ENCODE measurements around the gene POLR2H. TPM values are rescaled to one million over a fixed set of nuclear protein-coding genes. Genes with fewer than 3 reads are reported as not detected.

POLR2H gene
- polyA plus RNA-seq, 1 of the 3 experiments (the other 2 are of a cell fraction) = 206 TPM

DNA sequence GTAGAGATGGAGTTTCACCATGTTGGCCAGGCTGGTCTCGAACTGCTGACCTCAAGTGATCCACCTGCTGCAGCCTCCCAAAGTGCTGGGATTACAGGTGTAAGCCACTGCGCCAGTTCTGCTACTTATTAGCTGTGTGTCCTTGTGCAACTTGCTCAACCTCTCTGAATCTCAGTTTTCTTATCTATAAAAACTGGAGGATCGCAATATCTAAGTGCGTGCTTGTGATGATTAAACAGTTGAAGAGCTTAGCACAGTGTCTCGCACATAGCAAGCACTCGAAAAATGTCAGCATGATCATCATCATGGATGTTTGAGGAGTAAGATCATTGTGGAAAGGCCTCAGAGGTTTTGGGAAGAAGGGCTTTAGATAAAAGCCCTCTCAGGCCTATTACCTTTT, 10.9 kb upstream of the POLR2H start:
- 98% methylated on average over 6 of the region's 6 CpGs for WGBS (ENCODE audit: low lambda C conversion rate)
- Histone ChIP-seq H3F3A (replicated peaks; ENCODE audit: insufficient read depth) (no peaks in the 10 kb centered on the region), H3K36me3 (replicated peaks in 1 of 2; ENCODE audit: control insufficient read depth in 1 of 2, insufficient read depth in 2 of 2, low read length in 1 of 2) (peaks cover 3 to 40% of the 10 kb centered on the region in 2 experiments), H2AFZ (ENCODE audit: low read depth) (no peak overlapping the region), H3K9ac (no peak overlapping the region), H3K79me2 (ENCODE audit: insufficient read depth) (no peaks in the 10 kb centered on the region), H3K27ac (ENCODE audit: low read depth in 2 of 2, low read length in 1 of 2) (no peak overlapping the region), H3K27me3 (ENCODE audit: insufficient read depth) (no peaks in the 10 kb centered on the region), H3K9me2 (no peaks in the 10 kb centered on the region), H3K4me2 (no peak overlapping the region), H3K4me1 (ENCODE audit: control insufficient read depth in 1 of 2, insufficient read depth in 2 of 2, low read depth in 1 of 2, low read length in 1 of 2) (peaks cover 0 to 18% of the 10 kb centered on the region in 2 experiments; a peak in 2 of 4 replicates), H3K4me3 (ENCODE audit: low read depth in 2 of 2, low read length in 1 of 2) (no peak overlapping the region), H4K20me1 (ENCODE audit: insufficient read depth) (no peaks in the 10 kb centered on the region), H3K9me3 (no peaks in the 10 kb centered on the region)
- TF ChIP-seq FOSL2 (IDR thresholded peaks at IDR 0.05; ENCODE audit: borderline replicate concordance, low read depth) (no peak), ELF1 (IDR thresholded peaks at IDR 0.05) (no peak), RAD21 (IDR thresholded peaks at IDR 0.05; ENCODE audit: low read length) (no peak), GABPA (IDR thresholded peaks at IDR 0.05; ENCODE audit: low read depth) (no peak), TEAD4 (IDR thresholded peaks at IDR 0.05; ENCODE audit: borderline replicate concordance, insufficient read depth) (no peak), NFIC (IDR thresholded peaks at IDR 0.05; ENCODE audit: borderline replicate concordance) (no peak), POLR2AphosphoS5 (IDR thresholded peaks at IDR 0.05; ENCODE audit: low read depth, low read length) (no peak), SIN3A (IDR thresholded peaks at IDR 0.05; ENCODE audit: borderline replicate concordance, low read depth, low read length) (no peak), MXI1 (IDR thresholded peaks at IDR 0.05; ENCODE audit: low read depth, low read length) (no peak), RFX5 (IDR thresholded peaks at IDR 0.05; ENCODE audit: low read length) (no peak), JUND (IDR thresholded peaks at IDR 0.05) (no peak), MEF2A (IDR thresholded peaks at IDR 0.05; ENCODE audit: borderline replicate concordance, low read depth) (no peak), FOXM1 (IDR thresholded peaks at IDR 0.05; ENCODE audit: low read depth) (no peak), TCF12 (IDR thresholded peaks at IDR 0.05) (no peak), EZH2phosphoT487 (IDR thresholded peaks at IDR 0.05; ENCODE audit: borderline replicate concordance, low read depth) (no peak), NRF1 (IDR thresholded peaks at IDR 0.05; ENCODE audit: low read depth, low read length) (no peak)
- TF ChIP-seq, protein P1, sequence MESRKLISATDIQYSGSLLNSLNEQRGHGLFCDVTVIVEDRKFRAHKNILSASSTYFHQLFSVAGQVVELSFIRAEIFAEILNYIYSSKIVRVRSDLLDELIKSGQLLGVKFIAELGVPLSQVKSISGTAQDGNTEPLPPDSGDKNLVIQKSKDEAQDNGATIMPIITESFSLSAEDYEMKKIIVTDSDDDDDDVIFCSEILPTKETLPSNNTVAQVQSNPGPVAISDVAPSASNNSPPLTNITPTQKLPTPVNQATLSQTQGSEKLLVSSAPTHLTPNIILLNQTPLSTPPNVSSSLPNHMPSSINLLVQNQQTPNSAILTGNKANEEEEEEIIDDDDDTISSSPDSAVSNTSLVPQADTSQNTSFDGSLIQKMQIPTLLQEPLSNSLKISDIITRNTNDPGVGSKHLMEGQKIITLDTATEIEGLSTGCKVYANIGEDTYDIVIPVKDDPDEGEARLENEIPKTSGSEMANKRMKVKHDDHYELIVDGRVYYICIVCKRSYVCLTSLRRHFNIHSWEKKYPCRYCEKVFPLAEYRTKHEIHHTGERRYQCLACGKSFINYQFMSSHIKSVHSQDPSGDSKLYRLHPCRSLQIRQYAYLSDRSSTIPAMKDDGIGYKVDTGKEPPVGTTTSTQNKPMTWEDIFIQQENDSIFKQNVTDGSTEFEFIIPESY (IDR thresholded peaks at IDR 0.05; ENCODE audit: borderline replicate concordance, low read depth) = no peak
- TF ChIP-seq, protein P2, sequence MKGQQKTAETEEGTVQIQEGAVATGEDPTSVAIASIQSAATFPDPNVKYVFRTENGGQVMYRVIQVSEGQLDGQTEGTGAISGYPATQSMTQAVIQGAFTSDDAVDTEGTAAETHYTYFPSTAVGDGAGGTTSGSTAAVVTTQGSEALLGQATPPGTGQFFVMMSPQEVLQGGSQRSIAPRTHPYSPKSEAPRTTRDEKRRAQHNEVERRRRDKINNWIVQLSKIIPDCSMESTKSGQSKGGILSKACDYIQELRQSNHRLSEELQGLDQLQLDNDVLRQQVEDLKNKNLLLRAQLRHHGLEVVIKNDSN (IDR thresholded peaks at IDR 0.05; ENCODE audit: borderline replicate concordance, low read depth) = no peak
- TF ChIP-seq, protein P3, sequence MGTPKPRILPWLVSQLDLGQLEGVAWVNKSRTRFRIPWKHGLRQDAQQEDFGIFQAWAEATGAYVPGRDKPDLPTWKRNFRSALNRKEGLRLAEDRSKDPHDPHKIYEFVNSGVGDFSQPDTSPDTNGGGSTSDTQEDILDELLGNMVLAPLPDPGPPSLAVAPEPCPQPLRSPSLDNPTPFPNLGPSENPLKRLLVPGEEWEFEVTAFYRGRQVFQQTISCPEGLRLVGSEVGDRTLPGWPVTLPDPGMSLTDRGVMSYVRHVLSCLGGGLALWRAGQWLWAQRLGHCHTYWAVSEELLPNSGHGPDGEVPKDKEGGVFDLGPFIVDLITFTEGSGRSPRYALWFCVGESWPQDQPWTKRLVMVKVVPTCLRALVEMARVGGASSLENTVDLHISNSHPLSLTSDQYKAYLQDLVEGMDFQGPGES (IDR thresholded peaks at IDR 0.05; ENCODE audit: low read depth, low read length) = no peak
- ChIA-PET POLR2A (interaction anchor here (2.9 kb wide), 1 partner anchor 13 kb away, joined by 19 read pairs; the partner anchor contains the start of gene FAM131A), CTCF (interaction anchor here (1.0 to 1.5 kb wide), 4 partner anchors 8 to 15 kb away, joined by 3 to 4 read pairs (median 3); partner anchors contain the start of genes CLCN2 and POLR2H)
- no peak for DNase-seq

All from SK-N-SH (cell line).